VCaP (cell line): Measurements from ENCODE around the gene MPPED2.

ENCODE experiments used
- H3K27ac ChIP-seq: fragments of 450-650 bp; 2 replicates; pipeline ENCODE4 v1.5.1; 2017
- TF ChIP-seq, protein P1 (sequence below): fragments of 450-650 bp; conservative IDR thresholded peaks from 2 replicates; pipeline ENCODE4 v1.5.1; 2017; ENCODE audit warnings: mild to moderate bottlenecking, moderate library complexity

The MPPED2 gene

DNA sequence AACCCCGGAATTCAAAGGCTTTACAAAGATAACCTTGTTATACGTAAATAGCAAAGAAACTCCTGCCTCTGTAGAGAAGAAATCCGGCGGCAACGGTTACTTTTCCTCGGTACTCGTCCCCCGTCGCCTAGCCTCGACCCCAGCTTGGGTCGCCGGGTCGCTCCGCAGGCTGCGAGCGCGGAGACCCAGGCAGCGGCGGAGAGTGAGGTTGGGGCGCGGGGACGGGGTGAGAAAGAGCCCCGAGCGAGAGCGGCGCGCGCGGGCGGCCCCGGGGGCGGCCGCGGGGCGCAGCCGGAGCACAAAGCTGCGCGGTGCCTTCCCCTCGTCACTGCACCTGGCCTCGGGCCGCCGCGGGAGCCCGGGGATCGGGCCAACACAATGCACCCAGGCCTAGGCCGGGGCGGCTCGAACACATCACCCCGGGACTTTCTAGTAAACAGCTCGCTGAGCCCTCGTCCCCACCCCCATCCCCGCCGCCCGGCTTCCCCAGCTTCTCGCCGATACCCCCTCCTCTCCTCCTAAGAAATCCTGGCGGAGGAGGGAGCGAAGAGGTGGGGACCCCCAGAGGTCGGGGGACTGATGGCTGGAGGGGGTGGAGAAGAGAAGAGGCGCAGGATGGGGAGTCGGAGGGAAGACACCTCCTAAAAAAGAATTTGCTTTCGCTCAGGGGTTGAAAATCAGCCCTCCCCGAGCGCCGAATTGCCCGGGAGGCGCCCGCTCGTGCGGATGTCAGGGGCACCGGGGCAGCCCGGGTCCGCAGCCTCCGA, 845 bp downstream of the MPPED2 start:
- no peak overlapping the region; the same call in 1 of the 2 replicates for H3K27ac ChIP-seq
- TF ChIP-seq, protein P1, sequence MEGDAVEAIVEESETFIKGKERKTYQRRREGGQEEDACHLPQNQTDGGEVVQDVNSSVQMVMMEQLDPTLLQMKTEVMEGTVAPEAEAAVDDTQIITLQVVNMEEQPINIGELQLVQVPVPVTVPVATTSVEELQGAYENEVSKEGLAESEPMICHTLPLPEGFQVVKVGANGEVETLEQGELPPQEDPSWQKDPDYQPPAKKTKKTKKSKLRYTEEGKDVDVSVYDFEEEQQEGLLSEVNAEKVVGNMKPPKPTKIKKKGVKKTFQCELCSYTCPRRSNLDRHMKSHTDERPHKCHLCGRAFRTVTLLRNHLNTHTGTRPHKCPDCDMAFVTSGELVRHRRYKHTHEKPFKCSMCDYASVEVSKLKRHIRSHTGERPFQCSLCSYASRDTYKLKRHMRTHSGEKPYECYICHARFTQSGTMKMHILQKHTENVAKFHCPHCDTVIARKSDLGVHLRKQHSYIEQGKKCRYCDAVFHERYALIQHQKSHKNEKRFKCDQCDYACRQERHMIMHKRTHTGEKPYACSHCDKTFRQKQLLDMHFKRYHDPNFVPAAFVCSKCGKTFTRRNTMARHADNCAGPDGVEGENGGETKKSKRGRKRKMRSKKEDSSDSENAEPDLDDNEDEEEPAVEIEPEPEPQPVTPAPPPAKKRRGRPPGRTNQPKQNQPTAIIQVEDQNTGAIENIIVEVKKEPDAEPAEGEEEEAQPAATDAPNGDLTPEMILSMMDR, result no peak

DNA sequence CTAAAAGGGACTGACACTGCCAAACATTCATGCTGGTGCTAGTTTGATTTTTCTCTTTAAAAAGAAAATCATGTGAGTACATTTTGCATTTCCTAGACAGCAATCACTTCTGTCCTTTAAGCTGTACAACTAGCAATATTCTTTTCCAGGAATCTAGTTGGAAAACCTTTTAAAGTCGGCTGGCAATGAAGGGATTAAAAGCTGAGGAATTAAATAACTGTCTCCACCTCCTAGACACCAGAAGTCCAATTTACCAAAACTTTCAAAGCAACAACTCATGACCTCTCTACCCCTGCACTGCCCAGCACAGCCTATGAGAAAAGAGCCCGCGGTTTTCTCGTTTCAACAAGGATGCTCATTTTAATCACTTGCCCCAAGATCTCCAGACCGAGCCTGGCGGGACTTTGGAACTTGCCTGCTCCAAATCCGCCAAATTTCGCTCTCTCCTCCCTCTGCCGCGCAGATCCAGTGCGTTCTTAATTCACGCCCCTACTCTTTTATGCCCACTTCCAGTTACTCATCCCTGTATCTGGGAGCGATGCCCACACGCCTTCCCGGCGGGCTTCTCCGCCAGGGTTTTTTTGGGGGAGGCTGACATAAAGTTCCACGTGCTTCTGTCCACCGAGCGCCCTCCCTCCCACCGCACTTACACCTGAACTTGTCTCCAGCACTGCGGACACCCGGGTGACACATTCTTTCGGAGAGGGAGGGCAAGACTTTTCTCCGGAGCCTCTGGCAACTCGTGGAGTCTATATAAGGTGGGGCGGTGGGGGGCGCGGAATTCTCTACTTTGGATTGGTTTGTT, 2.5 kb downstream of the MPPED2 start:
- TF ChIP-seq, protein P1, result no peak
- H3K27ac ChIP-seq, result no peak overlapping the region

DNA sequence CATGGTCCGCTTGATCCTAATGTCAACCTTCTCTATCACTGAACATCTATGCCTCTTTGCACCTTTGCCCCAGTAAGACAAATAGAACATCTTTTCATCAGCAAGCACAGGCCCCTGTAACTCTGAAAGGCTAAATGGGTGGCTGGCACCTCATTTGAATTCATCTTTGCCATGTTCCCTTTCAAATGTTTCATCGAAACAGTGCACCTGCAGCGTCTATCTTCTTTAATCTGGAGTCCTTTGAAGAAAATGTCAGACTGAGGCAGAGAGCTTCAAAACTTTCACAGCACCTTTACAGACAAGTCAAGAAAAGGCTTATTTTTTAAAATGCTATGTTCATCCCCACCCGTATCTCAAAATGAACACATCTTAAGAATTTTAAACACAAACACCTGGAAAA, 3.4 kb downstream of the MPPED2 start:
- H3K27ac ChIP-seq, result no peak overlapping the region
- TF ChIP-seq, protein P1, result no peak

DNA sequence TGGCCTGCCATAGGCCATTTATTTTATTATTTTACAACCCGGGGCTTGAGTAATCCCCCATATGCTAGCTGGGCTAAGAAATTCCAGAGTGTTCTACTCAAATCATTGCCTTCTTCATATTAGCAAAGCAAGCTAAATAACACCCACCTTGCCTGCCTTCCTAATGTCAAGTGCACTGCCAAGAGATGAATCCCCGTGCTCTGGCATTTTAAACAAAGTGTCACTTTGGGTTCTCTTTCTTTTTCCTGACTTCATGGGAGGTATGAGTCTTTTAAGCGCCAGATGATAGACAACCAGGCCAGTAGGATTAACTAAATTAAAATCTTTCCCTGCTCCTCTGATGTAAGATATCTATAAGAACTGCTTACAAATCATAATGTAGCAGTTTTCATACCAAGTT, 4.5 kb downstream of the MPPED2 start:
- H3K27ac ChIP-seq, result no peak overlapping the region

DNA sequence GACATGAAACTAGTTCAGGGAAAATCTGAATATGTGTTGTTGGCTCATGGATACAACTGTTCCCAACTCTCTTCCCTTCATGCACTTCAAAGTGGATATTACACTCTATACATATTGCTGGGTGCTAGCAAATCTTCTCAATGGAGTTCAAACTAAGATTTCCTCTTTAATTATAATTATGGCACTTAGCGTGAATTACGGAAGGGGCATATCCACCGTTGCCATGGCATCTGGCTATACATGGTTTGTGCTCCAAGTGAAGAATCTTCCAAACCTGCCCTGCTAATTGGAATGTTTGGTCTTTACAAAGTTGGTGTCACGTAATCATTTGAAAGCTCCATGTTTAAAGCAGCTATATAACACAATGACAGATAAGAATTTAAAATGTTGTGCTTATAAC, 5.6 kb downstream of the MPPED2 start:
- TF ChIP-seq, protein P1, result no peak
- no peak overlapping the region for H3K27ac ChIP-seq

More for the DNA sequence above, 4.5 kb downstream of the MPPED2 start:
- TF ChIP-seq, protein P1, result no peak

DNA sequence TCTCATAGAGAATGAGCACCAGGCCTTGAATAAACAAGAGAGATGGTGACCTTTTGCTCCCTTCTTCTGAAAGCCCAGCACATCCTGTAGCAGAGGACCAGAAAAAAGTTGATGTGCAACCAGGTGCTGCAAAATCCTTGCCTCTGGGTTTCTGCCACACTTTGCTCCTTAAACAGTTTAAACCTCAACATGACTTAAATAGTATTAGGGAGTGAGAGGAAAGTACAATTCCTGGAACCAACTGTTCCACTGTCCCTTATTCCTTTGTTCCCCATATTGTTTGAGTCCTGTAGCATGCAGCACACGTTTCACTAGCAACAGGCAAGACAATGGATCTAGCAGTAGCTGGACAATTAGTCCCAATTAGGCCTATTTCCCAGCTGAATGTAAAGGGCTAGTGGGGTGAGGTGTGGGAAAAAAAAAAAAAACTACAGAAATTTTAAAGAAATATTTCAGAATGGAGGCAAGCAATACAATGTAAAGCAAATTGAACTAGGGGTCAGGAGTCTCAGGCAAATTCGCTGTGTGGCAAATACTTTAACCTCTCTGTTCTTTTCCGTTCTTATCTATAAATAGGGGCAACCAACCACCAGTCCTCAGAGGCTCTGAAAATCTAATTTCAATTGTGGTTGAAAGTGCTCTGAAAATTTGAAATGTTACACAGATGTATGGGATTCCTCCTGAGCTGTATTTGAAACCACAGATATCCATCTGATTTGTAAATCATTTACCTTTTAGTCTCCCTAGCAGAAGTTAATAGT, 6.6 kb downstream of the MPPED2 start:
- no peak overlapping the region for H3K27ac ChIP-seq
- TF ChIP-seq, protein P1, result no peak

DNA sequence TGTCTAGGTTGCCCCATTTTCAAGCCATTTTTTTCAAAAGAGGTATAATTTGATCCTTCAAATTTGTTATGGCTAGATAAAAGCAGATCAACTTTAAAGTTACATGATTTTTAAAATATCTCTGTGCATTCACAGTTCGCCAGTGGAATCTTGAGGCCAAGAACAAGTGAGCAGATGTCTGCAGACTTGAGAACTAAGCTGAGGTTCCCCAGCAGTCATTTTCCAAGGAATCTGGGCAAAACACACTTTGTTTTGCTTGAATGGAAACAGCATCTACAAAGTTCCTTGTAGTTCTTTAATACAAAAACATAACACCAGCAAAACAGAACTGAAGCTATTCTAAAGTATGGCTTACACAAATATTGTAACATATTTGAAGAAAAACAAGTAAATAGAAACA, 7.7 kb downstream of the MPPED2 start:
- TF ChIP-seq, protein P1, result no peak
- H3K27ac ChIP-seq, result no peak overlapping the region
